ENCODE measurements around the gene AUTS2. TPM values are rescaled to one million over a fixed set of nuclear protein-coding genes. Genes with fewer than 3 reads are reported as not detected.

Gene AUTS2
- total and polyA plus RNA-seq, 2 experiments from 2014 or later, result 3.0 to 4.4 TPM

GRCh38 chr7:70307544-70308106 is 709.4 kb downstream of the AUTS2 start:
- no peaks in the 10 kb centered on the region for H3K4me1 ChIP-seq (ENCODE audit: insufficient read depth)
- H4K20me1 ChIP-seq (ENCODE audit: insufficient read depth), result no peaks in the 10 kb centered on the region
- H3K9ac ChIP-seq, result no peak overlapping the region
- H3K79me2 ChIP-seq (ENCODE audit: insufficient read depth), result no peaks in the 10 kb centered on the region
- DNase-seq, result no peak
- no peak overlapping the region for H3K4me2 ChIP-seq (ENCODE audit: unreplicated experiment)
- no peaks in the 10 kb centered on the region for H3K9me2 ChIP-seq (ENCODE audit: insufficient read depth)
- in situ Hi-C loops (cut with MboI), result no loop called here
- H2AFZ ChIP-seq, result no peak overlapping the region
- no peaks in the 10 kb centered on the region for H3K9me3 ChIP-seq (ENCODE audit: low read depth)
- no peak overlapping the region for H3K27ac ChIP-seq
- TF ChIP-seq EZH2 (IDR thresholded peaks at IDR 0.05; ENCODE audit: insufficient read depth, poor library complexity, severe bottlenecking) (no peak), EZH2phosphoT487 (IDR thresholded peaks at IDR 0.05; ENCODE audit: insufficient read depth, low read depth) (no peak)
- H3K27me3 ChIP-seq (replicated peaks; ENCODE audit: insufficient read depth), result no peaks in the 10 kb centered on the region
- no peak overlapping the region for H3K4me3 ChIP-seq
- no peaks in the 10 kb centered on the region for H3F3A ChIP-seq (ENCODE audit: insufficient read depth)
- H3K36me3 ChIP-seq (ENCODE audit: low read depth), result no peaks in the 10 kb centered on the region
- 71 to 78% methylated on average over 3 of the region's 3 CpGs for WGBS, 2 experiments (ENCODE audit: low coverage in 1 of 2, low lambda C conversion rate in 2 of 2, missing lambda C conversion rate in 2 of 2)

DNA sequence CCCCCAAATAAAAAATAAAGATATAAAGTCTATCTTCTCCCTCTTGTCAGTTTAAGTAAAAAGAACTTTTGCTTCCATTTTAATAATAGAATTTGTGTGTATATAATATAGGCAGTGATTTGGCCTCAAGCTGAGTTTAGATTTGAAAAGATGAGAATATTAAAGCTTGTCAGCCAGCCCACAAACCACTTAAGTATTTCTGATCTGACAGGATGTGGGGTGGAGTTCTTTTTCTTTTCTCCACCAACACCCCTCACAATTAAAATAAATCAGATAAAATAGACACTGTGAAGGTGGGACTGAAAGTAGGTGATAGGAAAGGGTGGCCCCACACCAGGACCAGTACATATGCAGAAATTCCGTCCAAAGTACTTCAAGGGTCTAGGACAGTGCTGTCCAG is 714.1 kb downstream of the AUTS2 start:
- no peak overlapping the region for H2AFZ ChIP-seq
- H3F3A ChIP-seq (ENCODE audit: insufficient read depth), result no peaks in the 10 kb centered on the region
- WGBS, 2 experiments (ENCODE audit: low coverage in 1 of 2, low lambda C conversion rate in 2 of 2, missing lambda C conversion rate in 2 of 2), result 65 to 94% methylated on average over 1 of the region's 1 CpG
- H3K4me1 ChIP-seq (ENCODE audit: insufficient read depth), result peaks cover 3% of the 10 kb centered on the region
- in situ Hi-C loops (cut with MboI), result no loop called here
- TF ChIP-seq EZH2 (IDR thresholded peaks at IDR 0.05; ENCODE audit: insufficient read depth, poor library complexity, severe bottlenecking) (no peak), EZH2phosphoT487 (IDR thresholded peaks at IDR 0.05; ENCODE audit: insufficient read depth, low read depth) (no peak)
- H3K4me3 ChIP-seq, result no peak overlapping the region
- no peaks in the 10 kb centered on the region for H4K20me1 ChIP-seq (ENCODE audit: insufficient read depth)
- DNase-seq, result no peak
- H3K36me3 ChIP-seq (ENCODE audit: low read depth), result no peaks in the 10 kb centered on the region
- H3K9me2 ChIP-seq (ENCODE audit: insufficient read depth), result no peaks in the 10 kb centered on the region
- no peak overlapping the region for H3K27ac ChIP-seq
- no peaks in the 10 kb centered on the region for H3K79me2 ChIP-seq (ENCODE audit: insufficient read depth)
- no peak overlapping the region for H3K9ac ChIP-seq
- H3K4me2 ChIP-seq (ENCODE audit: unreplicated experiment), result no peak overlapping the region
- no peaks in the 10 kb centered on the region for H3K27me3 ChIP-seq (replicated peaks; ENCODE audit: insufficient read depth)
- H3K9me3 ChIP-seq (ENCODE audit: low read depth), result no peaks in the 10 kb centered on the region

GRCh38 chr7:70313271-70313670 is 715.0 kb downstream of the AUTS2 start:
- in situ Hi-C loops (cut with MboI), result no loop called here
- H3K9me3 ChIP-seq (ENCODE audit: low read depth), result no peaks in the 10 kb centered on the region
- H3K4me1 ChIP-seq (ENCODE audit: insufficient read depth), result peaks cover 7% of the 10 kb centered on the region
- no peaks in the 10 kb centered on the region for H4K20me1 ChIP-seq (ENCODE audit: insufficient read depth)
- no peaks in the 10 kb centered on the region for H3K9me2 ChIP-seq (ENCODE audit: insufficient read depth)
- no peak overlapping the region for H3K27ac ChIP-seq
- H3F3A ChIP-seq (ENCODE audit: insufficient read depth), result no peaks in the 10 kb centered on the region
- H2AFZ ChIP-seq, result no peak overlapping the region
- no peak overlapping the region for H3K4me3 ChIP-seq
- H3K27me3 ChIP-seq (replicated peaks; ENCODE audit: insufficient read depth), result no peaks in the 10 kb centered on the region
- TF ChIP-seq EZH2 (IDR thresholded peaks at IDR 0.05; ENCODE audit: insufficient read depth, poor library complexity, severe bottlenecking) (no peak), EZH2phosphoT487 (IDR thresholded peaks at IDR 0.05; ENCODE audit: insufficient read depth, low read depth) (no peak)
- WGBS, 2 experiments (ENCODE audit: low coverage in 1 of 2, low lambda C conversion rate in 2 of 2, missing lambda C conversion rate in 2 of 2), result 77 to 79% methylated on average over 3 of the region's 3 CpGs
- H3K4me2 ChIP-seq (ENCODE audit: unreplicated experiment), result no peak overlapping the region
- H3K79me2 ChIP-seq (ENCODE audit: insufficient read depth), result no peaks in the 10 kb centered on the region
- no peak overlapping the region for H3K9ac ChIP-seq
- H3K36me3 ChIP-seq (ENCODE audit: low read depth), result no peaks in the 10 kb centered on the region
- no peak for DNase-seq

DNA sequence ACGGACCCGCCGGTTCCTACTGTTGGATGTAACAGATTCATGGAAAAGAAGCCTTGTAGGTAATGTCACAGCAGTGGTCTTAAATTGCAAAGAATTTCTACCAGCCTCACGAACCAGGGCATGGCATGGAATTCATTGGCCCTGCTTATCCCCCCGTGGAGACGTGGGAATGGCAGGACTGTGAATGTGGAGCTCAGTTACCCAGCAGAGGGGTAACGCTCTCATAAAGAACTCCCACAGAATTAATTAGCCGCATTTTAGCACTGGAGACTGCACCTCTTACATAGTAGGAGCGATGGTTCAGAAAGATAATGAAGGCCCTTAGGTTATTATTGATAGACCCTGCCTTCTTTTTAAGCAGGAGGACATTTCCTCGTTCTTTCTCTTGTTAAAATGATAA is 715.4 kb downstream of the AUTS2 start:
- no peak overlapping the region for H3K27ac ChIP-seq
- H3K9me3 ChIP-seq (ENCODE audit: low read depth), result no peaks in the 10 kb centered on the region
- no peaks in the 10 kb centered on the region for H4K20me1 ChIP-seq (ENCODE audit: insufficient read depth)
- H3K4me3 ChIP-seq, result no peak overlapping the region
- in situ Hi-C loops (cut with MboI), result no loop called here
- WGBS, 2 experiments (ENCODE audit: low coverage in 1 of 2, low lambda C conversion rate in 2 of 2, missing lambda C conversion rate in 2 of 2), result 84 to 86% methylated on average over 10 of the region's 10 CpGs
- no peaks in the 10 kb centered on the region for H3K36me3 ChIP-seq (ENCODE audit: low read depth)
- DNase-seq, result no peak
- no peak overlapping the region for H3K9ac ChIP-seq
- no peaks in the 10 kb centered on the region for H3F3A ChIP-seq (ENCODE audit: insufficient read depth)
- no peaks in the 10 kb centered on the region for H3K9me2 ChIP-seq (ENCODE audit: insufficient read depth)
- peaks cover 7% of the 10 kb centered on the region for H3K4me1 ChIP-seq (ENCODE audit: insufficient read depth)
- TF ChIP-seq EZH2phosphoT487 (IDR thresholded peaks at IDR 0.05; ENCODE audit: insufficient read depth, low read depth), result no peak
- TF ChIP-seq EZH2 (IDR thresholded peaks at IDR 0.05; ENCODE audit: insufficient read depth, poor library complexity, severe bottlenecking), result no peak
- no peak overlapping the region for H2AFZ ChIP-seq
- no peaks in the 10 kb centered on the region for H3K79me2 ChIP-seq (ENCODE audit: insufficient read depth)
- no peaks in the 10 kb centered on the region for H3K27me3 ChIP-seq (replicated peaks; ENCODE audit: insufficient read depth)
- H3K4me2 ChIP-seq (ENCODE audit: unreplicated experiment), result no peak overlapping the region

- H3K9me2 ChIP-seq (ENCODE audit: insufficient read depth), result no peaks in the 10 kb centered on the region
- H3F3A ChIP-seq (ENCODE audit: insufficient read depth), result no peaks in the 10 kb centered on the region
- in situ Hi-C loops (cut with MboI), result no loop called here
- H3K9me3 ChIP-seq (ENCODE audit: low read depth), result no peaks in the 10 kb centered on the region
- no peaks in the 10 kb centered on the region for H4K20me1 ChIP-seq (ENCODE audit: insufficient read depth)
- no peak overlapping the region for H2AFZ ChIP-seq
- WGBS, 2 experiments (ENCODE audit: low coverage in 1 of 2, low lambda C conversion rate in 2 of 2, missing lambda C conversion rate in 2 of 2), result 64 to 68% methylated on average over 2 of the region's 2 CpGs
- no peaks in the 10 kb centered on the region for H3K27me3 ChIP-seq (replicated peaks; ENCODE audit: insufficient read depth)
- no peaks in the 10 kb centered on the region for H3K79me2 ChIP-seq (ENCODE audit: insufficient read depth)
- H3K27ac ChIP-seq, result no peak overlapping the region
- no peak for TF ChIP-seq EZH2 (IDR thresholded peaks at IDR 0.05; ENCODE audit: insufficient read depth, poor library complexity, severe bottlenecking)
- TF ChIP-seq EZH2phosphoT487 (IDR thresholded peaks at IDR 0.05; ENCODE audit: insufficient read depth, low read depth), result no peak
- DNase-seq, result no peak
- H3K36me3 ChIP-seq (ENCODE audit: low read depth), result no peaks in the 10 kb centered on the region
- H3K4me3 ChIP-seq, result no peak overlapping the region
- no peak overlapping the region for H3K4me2 ChIP-seq (ENCODE audit: unreplicated experiment)
- H3K9ac ChIP-seq, result no peak overlapping the region
- peaks cover 7% of the 10 kb centered on the region for H3K4me1 ChIP-seq (ENCODE audit: insufficient read depth)
Observed at GRCh38 chr7:70314221-70314620, 715.9 kb downstream of the AUTS2 start.

All from GM23248 (cell line).